Upper lobe of right lung (tissue), 1 donor: ENCODE data around the gene LPIN3. TPM values are rescaled to one million over a fixed set of nuclear protein-coding genes. Genes with fewer than 3 reads are reported as not detected.

Experiments used
- ATAC-seq: fragments of 200-7000 bp; cut with Tn5 transposase; one replicate; pipeline ENCODE4 v1.9.1; 2020; ENCODE audit warnings: mild to moderate bottlenecking, moderate library complexity
- DNase-seq: peaks from one replicate; pipeline ENCODE4 v3.0.0-alpha.2; 2020
- H3K27ac ChIP-seq: fragments of 200-600 bp; one replicate; pipeline ENCODE4 v1.8.0; 2022
- H3K27me3 ChIP-seq: fragments of 200-600 bp; one replicate; pipeline ENCODE4 v1.8.0; 2022; ENCODE audit warnings: mild to moderate bottlenecking
- H3K36me3 ChIP-seq: fragments of 200-600 bp; one replicate; pipeline ENCODE4 v1.8.0; 2022
- H3K4me1 ChIP-seq: fragments of 200-600 bp; one replicate; pipeline ENCODE4 v1.8.0; 2022
- H3K4me3 ChIP-seq: fragments of 200-600 bp; one replicate; pipeline ENCODE4 v1.8.0; 2022; ENCODE audit warnings: mild to moderate bottlenecking
- H3K9me3 ChIP-seq: fragments of 200-600 bp; one replicate; pipeline ENCODE4 v1.8.0; 2022
- CTCF ChIP-seq: fragments of 200-600 bp; IDR thresholded peaks from one replicate; pipeline ENCODE4 v1.8.0; 2022; ENCODE audit warnings: antibody characterized with exemption
- intact Hi-C: fragments of 100-400 bp; cut with DNase I; formaldehyde crosslinking; loops from one replicate; pipeline ENCODE4 v1.11.0; 2022
- total RNA-seq: library from RNA; stranded (reverse); fragmentation: NEBNext Ultra II Directional; extraction: Animal tissue kit (Norgen Biotek cat#: 25700); gene quantifications from one replicate; pipeline ENCODE4 v1.2.1, GENCODE V29; 2021
- donor health status: DM: no; HTN: yes; CAD: no; lungs with severe emphysema.

LPIN3 gene
- total RNA-seq, 1 donor from 2014 or later = 18.4 TPM

DNA sequence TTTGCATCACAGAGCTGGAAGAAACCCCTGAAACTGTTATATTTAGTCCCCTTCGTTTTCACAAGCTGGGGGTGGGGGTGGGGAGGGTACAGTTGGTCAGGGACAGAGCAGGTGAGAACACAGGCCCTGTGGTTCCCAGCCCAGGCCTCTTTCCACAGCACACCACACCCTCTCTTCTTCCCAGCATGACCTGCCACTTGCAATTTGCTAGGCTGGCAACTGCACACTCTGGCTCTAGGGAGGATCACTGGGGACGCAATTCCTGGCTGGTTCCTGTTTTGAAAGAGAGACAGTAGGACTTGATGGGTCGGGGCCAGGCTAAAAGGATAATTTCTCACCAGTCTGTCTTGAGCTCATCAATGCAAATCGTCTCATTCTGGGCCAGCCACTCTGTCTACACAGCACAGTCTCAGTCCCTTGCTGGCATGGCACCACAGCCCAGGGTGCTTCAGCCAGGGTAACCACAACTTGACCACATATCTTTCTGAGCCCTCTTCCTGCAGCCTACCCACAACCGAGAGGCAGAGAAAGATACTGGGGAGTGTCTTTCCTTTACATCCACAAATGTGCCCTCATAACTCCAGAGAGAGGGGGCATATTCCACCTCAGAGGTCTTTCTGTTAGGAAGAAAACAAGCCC is 67.7 kb downstream of the LPIN3 start:
- ATAC-seq = no peak

DNA sequence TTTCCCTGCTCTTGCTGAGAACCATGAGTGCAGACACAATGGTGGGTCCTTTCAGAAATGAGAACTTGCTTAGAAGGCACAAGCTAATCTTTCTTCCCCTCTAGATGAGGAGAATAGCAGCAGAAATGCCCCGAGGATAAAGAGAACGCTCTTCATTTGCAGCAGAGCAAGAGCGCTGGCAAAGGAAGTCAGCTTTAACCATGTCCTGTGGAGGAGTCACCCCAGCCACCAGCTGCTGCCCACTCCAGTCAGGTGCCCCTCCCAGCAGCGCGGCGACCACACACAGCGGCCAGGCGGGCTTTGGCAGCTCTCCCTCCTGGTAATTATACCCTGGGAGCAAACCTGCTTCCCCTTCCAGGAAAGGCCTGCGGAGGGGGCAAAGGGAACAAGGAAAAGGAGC is 68.4 kb downstream of the LPIN3 start:
- ATAC-seq (no peak), DNase-seq (no peak)
- H3K4me3 ChIP-seq = no peak overlapping the region
- no peaks in the 10 kb centered on the region for H3K4me1 ChIP-seq
- no peaks in the 10 kb centered on the region for H3K27me3 ChIP-seq
- peaks cover 90% of the 10 kb centered on the region for H3K36me3 ChIP-seq
- no peak for TF ChIP-seq CTCF
- no peak overlapping the region for H3K27ac ChIP-seq
- H3K9me3 ChIP-seq = no peaks in the 10 kb centered on the region
- intact Hi-C loops = no loop called here

More for the DNA sequence above, 67.7 kb downstream of the LPIN3 start:
- intact Hi-C loops = no loop called here
- TF ChIP-seq CTCF = no peak
- no peak for DNase-seq
- Histone ChIP-seq H3K27ac (no peak overlapping the region), H3K4me3 (no peak overlapping the region), H3K4me1 (no peaks in the 10 kb centered on the region), H3K9me3 (no peaks in the 10 kb centered on the region), H3K27me3 (no peaks in the 10 kb centered on the region), H3K36me3 (peaks cover 90% of the 10 kb centered on the region)

Other genes with a start within 250 kb of the LPIN3 start
- 120 TPM for gene PLCG1, start 203.3 kb upstream of the LPIN3 start, total RNA-seq
- 45.3 TPM for gene ZHX3, start 23.1 kb upstream of the LPIN3 start, total RNA-seq
- gene EMILIN3, start 26.0 kb downstream of the LPIN3 start, total RNA-seq = not detected